A549 treated with RU486 at 1 μM for 4 hours (cell line): ENCODE data around the gene FARS2. TPM values are rescaled to one million over a fixed set of nuclear protein-coding genes. Genes with fewer than 3 reads are reported as not detected.

Experiments used
- total RNA-seq: library from RNA; stranded (reverse); fragments of 200-300 nt; extraction: Qiagen RNA extraction; gene quantifications from 5 replicates; pipeline ENCODE4 v1.2.3, GENCODE V29; 2022; ENCODE audit warnings: low read depth

FARS2 gene
- total RNA-seq: 9.3 to 12.0 TPM (median 10.5 TPM) in 5 replicates

DNA sequence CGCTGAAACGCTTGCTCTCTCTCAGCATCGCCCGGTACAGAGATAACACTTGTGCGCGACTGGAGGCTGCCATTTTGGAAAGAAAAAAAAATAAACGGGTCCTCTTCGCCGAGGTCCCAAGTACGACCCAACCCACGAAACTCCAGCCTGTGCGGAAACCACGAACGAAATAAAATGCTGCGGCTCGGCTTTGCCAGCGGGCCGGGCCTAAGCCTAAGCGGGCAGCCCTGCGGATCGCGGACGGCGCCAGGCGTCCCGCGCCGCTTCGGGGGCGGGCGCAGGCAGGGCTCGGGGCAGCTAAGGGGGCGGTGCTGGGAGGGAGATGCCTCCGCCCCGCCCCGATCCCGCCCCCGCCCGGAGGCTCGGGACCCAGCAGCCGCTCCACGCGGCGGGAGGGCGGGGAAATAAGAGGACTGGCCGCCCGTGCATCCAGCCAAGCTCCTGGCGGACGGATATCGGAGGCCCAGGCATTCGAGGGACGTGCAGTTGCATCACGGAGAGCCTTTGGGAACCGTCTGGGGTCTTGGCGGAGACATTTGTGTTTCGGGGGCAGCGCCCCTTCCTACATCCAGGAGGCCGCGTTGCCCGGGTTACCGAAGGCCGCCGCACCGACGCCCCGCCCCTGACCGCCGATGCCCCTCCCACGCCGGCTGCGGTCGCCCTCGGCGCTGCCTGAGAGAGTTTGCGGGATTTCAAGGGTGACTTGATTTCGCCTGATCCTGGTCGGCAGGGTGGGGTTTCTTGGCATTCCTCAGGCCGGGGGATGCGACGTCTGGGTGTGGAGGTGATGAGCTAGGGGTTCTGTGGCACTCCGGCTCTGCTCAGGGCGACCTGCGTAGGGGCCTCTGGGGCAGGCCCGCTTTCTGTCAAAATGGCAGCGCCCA lies at the start of gene FARS2, which contains the start of gene LYRM4:
Gene FARS2, plus strand, starts transcription at position 853 of the 884 bp plus-strand sequence.
Gene LYRM4, minus strand, starts transcription at position 290 of the 884 bp plus-strand sequence. Its CDS starts 217 bp downstream, at position 73.

Other genes starting within 250 kb of the FARS2 start
- 1.2 to 2.0 TPM (median 1.6 TPM) in 5 replicates for gene PPP1R3G, start 176.2 kb upstream of the FARS2 start, total RNA-seq
- 26.7 to 36.6 TPM (median 31.0 TPM) in 5 replicates for gene LYRM4, start 563 bp upstream of the FARS2 start, total RNA-seq